Cardiac muscle cell (in vitro differentiated cells and primary cell): ENCODE results near the gene MRPL57. TPM values are rescaled to one million over a fixed set of nuclear protein-coding genes. Genes with fewer than 3 reads are reported as not detected.
"Not testable (repeated sequence)": the region's sequence is repeated elsewhere in the genome, so short reads cannot be mapped to it uniquely, and the experiment has no call there.

Source experiments
- DNase-seq, 2 donors: peaks; one replicate each; pipeline versions ENCODE4 v3.0.0 to v3.0.0-alpha.2; 2010 to 2017; ENCODE audit warnings: low read depth in 1 of 2, low spot score in 1 of 2
- H3K27ac ChIP-seq: fragments of 200-600 bp; sonication (generic); 2 replicates; pipeline ENCODE4 v1.5.1; 2016
- H3K27me3 ChIP-seq: fragments of 200-600 bp; sonication (generic); 2 replicates; pipeline ENCODE4 v1.6.0; 2016; ENCODE audit warnings: control low read depth
- H3K36me3 ChIP-seq: fragments of 200-600 bp; sonication (generic); 2 replicates; pipeline ENCODE4 v1.5.1; 2016; ENCODE audit warnings: control low read depth
- H3K4me1 ChIP-seq: fragments of 200-600 bp; sonication (generic); 2 replicates; pipeline ENCODE4 v1.8.1; 2017; ENCODE audit warnings: low read depth, mild to moderate bottlenecking, mixed run types
- H3K4me3 ChIP-seq: fragments of 200-600 bp; sonication (generic); 2 replicates; pipeline ENCODE4 v1.5.1; 2016; ENCODE audit warnings: mild to moderate bottlenecking
- H3K9me3 ChIP-seq: fragments of 200-600 bp; sonication (generic); 2 replicates; pipeline ENCODE4 v1.5.1; 2017; ENCODE audit warnings: low read depth, mild to moderate bottlenecking, control low read depth
- polyA plus RNA-seq: library from polyadenylated mRNA; unstranded; fragments of >200 nt; fragmentation: Nextera tagmentation; extraction: Ambion mirVana; gene quantifications from 2 replicates; pipeline ENCODE4 v1.2.1, GENCODE V29; 2016
- total RNA-seq: library from RNA; depleted of rRNA; stranded (reverse); fragments of >200 nt; gene quantifications from 2 replicates; pipeline ENCODE4 v1.2.3, GENCODE V29; 2016
- TF ChIP-seq, protein P1 (sequence below): IDR thresholded peaks from 2 replicates; pipeline ENCODE4 v1.5.1; 2012; ENCODE audit warnings: low read depth, mild to moderate bottlenecking, low read length

Gene MRPL57
- total and polyA plus RNA-seq, 2 experiments from 2014 or later, result 40.9 to 55.3 TPM

DNA sequence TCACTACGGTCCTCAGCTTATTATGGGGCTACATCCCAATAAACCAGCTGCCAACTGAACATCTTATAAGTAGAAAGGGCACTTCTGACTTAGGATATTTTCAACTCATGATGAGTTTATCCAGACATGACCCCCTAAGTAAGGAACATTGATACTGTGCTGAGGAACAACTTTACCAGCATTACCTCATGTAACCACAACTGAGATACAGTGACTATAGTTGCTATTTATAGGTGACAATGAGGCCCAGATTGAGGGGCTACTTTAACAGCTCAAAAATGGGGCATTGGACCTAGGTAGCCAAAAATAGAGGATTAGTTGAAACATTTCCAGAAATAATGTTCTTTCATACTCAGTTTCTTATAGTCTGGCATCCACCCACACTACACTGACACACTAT lies 26.9 kb upstream of the MRPL57 start:
- Histone ChIP-seq H3K4me3 (no peak overlapping the region), H3K4me1 (peaks cover 23% of the 10 kb centered on the region), H3K27ac (peak overlapping the region; percentile 82), H3K9me3 (no peaks in the 10 kb centered on the region), H3K27me3 (no peaks in the 10 kb centered on the region), H3K36me3 (peaks cover 26% of the 10 kb centered on the region)
- TF ChIP-seq, protein P1, sequence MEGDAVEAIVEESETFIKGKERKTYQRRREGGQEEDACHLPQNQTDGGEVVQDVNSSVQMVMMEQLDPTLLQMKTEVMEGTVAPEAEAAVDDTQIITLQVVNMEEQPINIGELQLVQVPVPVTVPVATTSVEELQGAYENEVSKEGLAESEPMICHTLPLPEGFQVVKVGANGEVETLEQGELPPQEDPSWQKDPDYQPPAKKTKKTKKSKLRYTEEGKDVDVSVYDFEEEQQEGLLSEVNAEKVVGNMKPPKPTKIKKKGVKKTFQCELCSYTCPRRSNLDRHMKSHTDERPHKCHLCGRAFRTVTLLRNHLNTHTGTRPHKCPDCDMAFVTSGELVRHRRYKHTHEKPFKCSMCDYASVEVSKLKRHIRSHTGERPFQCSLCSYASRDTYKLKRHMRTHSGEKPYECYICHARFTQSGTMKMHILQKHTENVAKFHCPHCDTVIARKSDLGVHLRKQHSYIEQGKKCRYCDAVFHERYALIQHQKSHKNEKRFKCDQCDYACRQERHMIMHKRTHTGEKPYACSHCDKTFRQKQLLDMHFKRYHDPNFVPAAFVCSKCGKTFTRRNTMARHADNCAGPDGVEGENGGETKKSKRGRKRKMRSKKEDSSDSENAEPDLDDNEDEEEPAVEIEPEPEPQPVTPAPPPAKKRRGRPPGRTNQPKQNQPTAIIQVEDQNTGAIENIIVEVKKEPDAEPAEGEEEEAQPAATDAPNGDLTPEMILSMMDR, result no peak
- peak in 1 of 2 donors; percentile 37 for DNase-seq

DNA sequence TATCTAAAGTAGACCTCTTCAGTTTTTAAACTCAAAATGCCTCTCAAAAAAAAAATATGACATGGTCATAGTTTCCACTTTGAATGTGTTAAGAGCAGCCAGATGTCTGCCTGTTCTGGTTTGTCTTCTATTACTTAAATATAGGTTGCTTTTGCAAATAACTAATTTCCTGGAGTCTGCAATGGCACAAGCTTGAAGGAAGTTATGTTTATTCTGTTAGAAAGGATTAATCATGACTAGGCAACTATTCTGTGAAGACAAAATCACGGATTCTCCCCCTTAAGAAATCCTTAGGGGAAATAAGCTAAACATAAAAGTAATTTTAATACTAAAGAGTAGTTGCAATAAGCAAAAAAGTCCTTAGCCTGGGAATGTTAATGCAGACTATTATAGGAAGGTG lies 26.4 kb upstream of the MRPL57 start:
- Histone ChIP-seq H3K27ac (peak overlapping the region; percentile 82), H3K9me3 (no peaks in the 10 kb centered on the region), H3K36me3 (peaks cover 26% of the 10 kb centered on the region), H3K4me3 (no peak overlapping the region), H3K27me3 (no peaks in the 10 kb centered on the region), H3K4me1 (peaks cover 23% of the 10 kb centered on the region)
- DNase-seq, result no peak
- TF ChIP-seq, protein P1, result no peak

DNA sequence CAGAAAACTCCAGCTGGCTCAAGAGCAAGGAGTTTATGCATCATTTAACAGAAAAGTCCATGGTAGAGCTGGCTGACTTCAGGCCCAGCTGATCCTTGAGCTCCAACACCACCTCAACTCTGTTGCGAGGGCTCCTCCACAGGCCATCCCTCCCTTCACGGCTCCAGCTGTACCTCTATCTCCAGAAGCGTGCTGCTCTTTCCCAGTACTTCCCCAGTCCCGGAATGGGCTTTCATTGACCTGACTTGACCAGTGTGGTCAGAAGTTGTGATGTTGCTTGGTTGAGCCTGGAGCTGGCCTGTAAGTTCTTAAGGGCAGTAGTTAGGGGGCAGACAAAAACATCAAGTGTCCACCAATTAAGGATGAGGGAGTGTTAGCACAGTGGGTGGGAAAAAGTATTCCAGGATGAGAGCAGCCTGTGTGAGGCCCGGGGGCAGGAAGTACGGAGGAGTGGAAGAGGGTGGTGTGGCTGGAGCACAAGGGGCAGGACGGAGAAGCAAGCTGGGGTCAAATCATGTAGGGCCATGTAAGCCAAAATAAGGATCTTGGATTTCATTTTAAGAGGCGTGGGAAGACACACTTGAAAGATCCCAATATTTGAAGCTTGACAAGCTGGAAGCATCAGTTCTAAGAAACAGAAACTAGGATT lies 24.1 kb upstream of the MRPL57 start:
- no peak for DNase-seq
- TF ChIP-seq, protein P1, result no peak
- H3K9me3 ChIP-seq, result no peaks in the 10 kb centered on the region
- no peak overlapping the region for H3K27ac ChIP-seq
- H3K36me3 ChIP-seq, result peaks cover 5% of the 10 kb centered on the region
- no peaks in the 10 kb centered on the region for H3K27me3 ChIP-seq
- peaks cover 23% of the 10 kb centered on the region for H3K4me1 ChIP-seq
- H3K4me3 ChIP-seq, result no peak overlapping the region

DNA sequence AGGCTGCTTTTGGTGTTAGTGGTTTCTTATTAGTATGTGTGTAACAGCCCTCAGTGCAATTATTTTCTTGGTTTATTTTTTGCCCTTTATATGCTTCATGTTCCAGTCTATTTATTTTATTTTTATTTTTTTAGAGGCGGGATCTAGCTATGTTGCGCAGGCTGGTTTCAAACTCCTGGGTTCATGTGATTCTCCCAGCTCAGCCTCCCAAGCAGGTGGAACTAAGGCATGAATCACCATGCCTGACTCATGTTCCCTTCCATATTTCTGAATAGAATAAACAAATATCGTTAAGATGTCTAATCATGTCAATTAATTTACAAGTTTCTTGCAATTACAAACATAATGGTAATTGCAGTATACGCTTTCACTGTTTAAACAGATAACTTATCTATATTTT lies 11.8 kb upstream of the MRPL57 start:
- Histone ChIP-seq H3K4me3 (no peak overlapping the region), H3K36me3 (peaks cover under 1% of the 10 kb centered on the region), H3K27ac (no peak overlapping the region), H3K4me1 (peaks cover 7% of the 10 kb centered on the region), H3K9me3 (no peaks in the 10 kb centered on the region), H3K27me3 (no peaks in the 10 kb centered on the region)
- TF ChIP-seq, protein P1, result no peak
- no peak for DNase-seq

DNA sequence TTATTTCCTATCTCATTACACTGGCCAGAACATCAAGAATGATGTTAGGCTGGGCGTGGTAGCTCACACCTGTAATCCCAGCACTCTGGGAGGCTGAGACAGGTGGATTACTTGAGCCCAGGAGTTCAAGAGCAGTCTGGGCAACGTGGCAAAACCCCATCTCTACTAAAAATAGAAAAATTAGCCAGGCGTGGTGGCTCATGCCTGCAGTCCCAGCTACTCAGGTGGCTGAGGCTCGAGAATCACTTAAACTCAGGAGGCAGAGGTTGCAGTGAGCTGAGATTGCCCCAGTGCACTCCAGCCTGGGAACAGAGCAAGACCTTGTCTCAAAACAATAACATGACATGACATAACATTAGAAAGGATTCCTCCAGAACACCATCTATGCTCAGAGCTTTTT lies 10.9 kb upstream of the MRPL57 start:
- not testable (repeated sequence) for DNase-seq, H3K27me3 ChIP-seq, H3K9me3 ChIP-seq, H3K4me1 ChIP-seq, H3K36me3 ChIP-seq, H3K4me3 ChIP-seq
- H3K27ac ChIP-seq, result peak overlapping the region; percentile 12

DNA sequence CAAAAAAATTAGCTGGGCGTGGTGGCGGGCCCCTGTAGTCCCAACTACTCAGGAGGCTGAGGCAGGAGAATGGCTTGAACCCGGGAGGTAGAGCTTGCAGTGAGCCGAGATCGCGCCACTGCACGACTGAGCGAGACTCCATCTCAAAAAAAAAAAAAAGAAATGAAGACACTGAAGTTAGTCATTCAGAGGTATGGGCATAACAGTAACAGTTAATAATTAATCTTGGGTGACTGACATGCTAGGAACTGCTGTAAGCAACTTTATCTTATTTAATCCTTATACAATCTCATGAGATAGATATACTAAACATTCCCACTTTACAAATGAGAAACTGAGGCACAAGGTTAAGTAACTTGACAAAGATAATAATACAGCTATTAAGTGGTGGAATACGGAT lies 5.0 kb upstream of the MRPL57 start:
- Histone ChIP-seq H3K9me3 (no peaks in the 10 kb centered on the region), H3K4me1 (peaks cover 3% of the 10 kb centered on the region), H3K27ac (no peak overlapping the region), H3K4me3 (no peak overlapping the region), H3K36me3 (no peaks in the 10 kb centered on the region), H3K27me3 (no peaks in the 10 kb centered on the region)
- no peak for DNase-seq
- TF ChIP-seq, protein P1, result no peak

DNA sequence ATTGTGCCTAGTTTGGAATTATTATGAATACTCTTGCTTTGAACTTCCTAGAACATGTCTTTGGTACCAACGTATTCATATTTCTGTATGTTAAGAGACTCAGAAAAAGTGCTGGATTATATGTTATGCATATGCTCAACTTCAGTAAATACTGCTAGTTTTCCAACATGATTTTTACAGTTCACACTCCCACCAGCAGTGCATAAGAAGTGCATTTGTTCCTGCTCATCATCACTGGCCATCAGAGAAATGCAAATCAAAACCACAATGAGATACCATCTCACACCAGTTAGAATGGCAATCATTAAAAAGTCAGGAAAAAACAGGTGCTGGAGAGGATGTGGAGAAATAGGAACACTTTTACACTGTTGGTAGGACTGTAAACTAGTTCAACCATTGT lies 2.7 kb upstream of the MRPL57 start:
- H3K9me3 ChIP-seq, H3K27me3 ChIP-seq, H3K36me3 ChIP-seq, DNase-seq, H3K4me3 ChIP-seq, H3K4me1 ChIP-seq, H3K27ac ChIP-seq: not testable (repeated sequence)
